H1 (cell line): ENCODE data around the gene CRADD.

Experiments
- CBX8 ChIP-seq: fragments of 300-800, 300-1000 bp; sonication (generic); IDR thresholded peaks from 2 replicates; pipeline ENCODE4 v1.7.1; 2016; ENCODE audit warnings: low read depth, low read length, borderline replicate concordance
- POU5F1 ChIP-seq: IDR thresholded peaks from 2 replicates; pipeline ENCODE4 v1.6.1; 2011; ENCODE audit warnings: low read depth, mild to moderate bottlenecking, low read length, moderate library complexity
- ZNF274 ChIP-seq: IDR thresholded peaks from 2 replicates; pipeline ENCODE4 v1.7.0; 2012; ENCODE audit warnings: low read length, borderline replicate concordance; ENCODE audit errors: extremely low read depth
- TF ChIP-seq, protein P1 (sequence below), 3 experiments: IDR thresholded peaks; 1 replicate in 2 of 3; 2 replicates in 1 of 3; pipeline versions ENCODE4 v1.5.1 to v1.6.1; 2011; ENCODE audit warnings: low read length in 3 of 3, mild to moderate bottlenecking in 3 of 3, inconsistent platforms in 2 of 3, low read depth in 1 of 3, moderate library complexity in 1 of 3; ENCODE audit not compliant: insufficient read depth in 1 of 3; ENCODE audit errors: control extremely low read depth in 1 of 3
- TF ChIP-seq, protein P2 (sequence below): IDR thresholded peaks from 2 replicates; pipeline ENCODE4 v1.6.1; 2012; ENCODE audit warnings: inconsistent platforms

DNA sequence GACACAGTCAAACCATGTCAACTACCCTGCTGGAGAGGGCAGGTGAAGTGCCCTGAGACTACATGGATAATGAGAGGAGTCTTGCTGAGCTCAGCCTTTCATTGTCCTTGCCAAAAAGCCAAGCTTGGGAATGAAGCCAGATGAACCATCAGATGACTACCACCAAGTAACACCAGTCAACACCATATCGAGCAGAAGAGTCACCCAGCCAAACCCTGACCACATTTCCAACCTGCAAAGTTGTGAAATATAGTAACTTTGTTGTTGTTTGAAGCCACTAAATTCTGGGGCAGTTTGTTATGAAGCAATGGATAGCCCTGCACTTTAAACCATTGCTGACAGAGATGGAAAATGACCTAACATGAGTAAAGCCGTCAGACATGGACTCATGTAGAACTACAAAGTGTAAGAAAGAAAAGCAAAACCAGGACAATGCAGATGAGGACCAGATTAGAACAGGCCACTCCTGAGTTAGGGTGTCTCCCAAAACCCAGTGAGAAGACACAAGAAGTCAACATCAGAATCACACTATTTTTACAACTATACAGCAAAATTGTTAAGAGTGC, 12.5 kb upstream of the CRADD start:
- TF ChIP-seq, protein P1, sequence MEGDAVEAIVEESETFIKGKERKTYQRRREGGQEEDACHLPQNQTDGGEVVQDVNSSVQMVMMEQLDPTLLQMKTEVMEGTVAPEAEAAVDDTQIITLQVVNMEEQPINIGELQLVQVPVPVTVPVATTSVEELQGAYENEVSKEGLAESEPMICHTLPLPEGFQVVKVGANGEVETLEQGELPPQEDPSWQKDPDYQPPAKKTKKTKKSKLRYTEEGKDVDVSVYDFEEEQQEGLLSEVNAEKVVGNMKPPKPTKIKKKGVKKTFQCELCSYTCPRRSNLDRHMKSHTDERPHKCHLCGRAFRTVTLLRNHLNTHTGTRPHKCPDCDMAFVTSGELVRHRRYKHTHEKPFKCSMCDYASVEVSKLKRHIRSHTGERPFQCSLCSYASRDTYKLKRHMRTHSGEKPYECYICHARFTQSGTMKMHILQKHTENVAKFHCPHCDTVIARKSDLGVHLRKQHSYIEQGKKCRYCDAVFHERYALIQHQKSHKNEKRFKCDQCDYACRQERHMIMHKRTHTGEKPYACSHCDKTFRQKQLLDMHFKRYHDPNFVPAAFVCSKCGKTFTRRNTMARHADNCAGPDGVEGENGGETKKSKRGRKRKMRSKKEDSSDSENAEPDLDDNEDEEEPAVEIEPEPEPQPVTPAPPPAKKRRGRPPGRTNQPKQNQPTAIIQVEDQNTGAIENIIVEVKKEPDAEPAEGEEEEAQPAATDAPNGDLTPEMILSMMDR (IDR thresholded peaks at IDR 0.05; ENCODE audit: control extremely low read depth in 1 of 3, insufficient read depth in 1 of 3, low read depth in 1 of 3, low read length in 3 of 3) = no peak
- TF ChIP-seq, protein P2, sequence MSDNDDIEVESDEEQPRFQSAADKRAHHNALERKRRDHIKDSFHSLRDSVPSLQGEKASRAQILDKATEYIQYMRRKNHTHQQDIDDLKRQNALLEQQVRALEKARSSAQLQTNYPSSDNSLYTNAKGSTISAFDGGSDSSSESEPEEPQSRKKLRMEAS = no peak
- TF ChIP-seq POU5F1 (no peak), CBX8 (no peak), ZNF274 (no peak)
